SIG-M5 treated with dmso at 0.1 percent for 504 hours (cell line): ENCODE data around the gene PURB.
"Not testable (repeated sequence)": the region's sequence is repeated elsewhere in the genome, so short reads cannot be mapped to it uniquely, and the experiment has no call there.

ENCODE experiments used
- DNase-seq: peaks from one replicate; lab custom pipeline; 2025; ENCODE audit not compliant: unreplicated experiment; lab: John Stamatoyannopoulos, UW

PURB gene

GRCh38 chr7:44854644-44855364, 30.5 kb downstream of the PURB start:
- DNase-seq = no peak

- DNase-seq = no peak
These were observed 31.9 kb downstream of the PURB start for GRCh38 chr7:44853391-44853790.

GRCh38 chr7:44852590-44852989, 32.7 kb downstream of the PURB start:
- DNase-seq = peak; percentile 7

GRCh38 chr7:44849885-44850544, 35.3 kb downstream of the PURB start:
- peak; percentile 21 for DNase-seq

- no peak for DNase-seq
These were observed 36.0 kb downstream of the PURB start for GRCh38 chr7:44849259-44849884.

- DNase-seq = peak; percentile 99
These were observed 37.3 kb downstream of the PURB start, which contains the start of gene H2AZ2 for GRCh38 chr7:44847920-44848634. H2AZ2 (minus strand) TSS chr7:44848087; CDS start chr7:44847971, 116 bp downstream.

GRCh38 chr7:44847509-44847919, 37.8 kb downstream of the PURB start:
- peak; percentile 93 for DNase-seq

GRCh38 chr7:44846816-44847508, 38.4 kb downstream of the PURB start:
- DNase-seq = no peak

GRCh38 chr7:44846390-44846789, 38.9 kb downstream of the PURB start:
- not testable (repeated sequence) for DNase-seq

- peak; percentile 41 for DNase-seq
These were observed 39.9 kb downstream of the PURB start for GRCh38 chr7:44845451-44845850.

- not testable (repeated sequence) for DNase-seq
These were observed 41.9 kb downstream of the PURB start for GRCh38 chr7:44843440-44843839.

GRCh38 chr7:44842675-44843074, 42.7 kb downstream of the PURB start:
- DNase-seq = not testable (repeated sequence)

GRCh38 chr7:44838751-44839150, 46.6 kb downstream of the PURB start:
- no peak for DNase-seq

- DNase-seq = no peak
These were observed 57.8 kb downstream of the PURB start for GRCh38 chr7:44827567-44827966.
